HEK293 (cell line): ENCODE measurements around the gene C1orf122.

Experiments used
- CTCF ChIA-PET: fragments of 350-600 bp; formaldehyde crosslinking; extraction: SDS; loops from one replicate; lab custom pipeline; 2021; ENCODE audit warnings: antibody characterized with exemption; lab: Yijun Ruan, JAX
- POLR2A ChIA-PET: fragments of 300-600 bp; formaldehyde crosslinking; extraction: SDS; loops from one replicate; lab custom pipeline; 2020; ENCODE audit warnings: antibody characterized with exemption, inconsistent platforms; lab: Yijun Ruan, JAX
- H3K27ac ChIP-seq: fragments of 200-500 bp; sonication (Bioruptor generic); 2 replicates; pipeline ENCODE4 v1.5.1; 2014; ENCODE audit warnings: low read depth, low read length, control low read depth, inconsistent platforms; ENCODE audit errors: extremely low read depth
- H3K36me3 ChIP-seq, 2 experiments: fragments of 200-500 bp in 1 of 2; sonication (Bioruptor generic) in 1 of 2; 1 replicate in 1 of 2; 2 replicates in 1 of 2; pipeline ENCODE4 v1.5.1; 2014 to 2017; ENCODE audit warnings: inconsistent platforms in 2 of 2, low read length in 2 of 2; ENCODE audit not compliant: control insufficient read depth in 2 of 2, insufficient read depth in 1 of 2
- H3K4me1 ChIP-seq: fragments of 200-500 bp; sonication (Bioruptor generic); 2 replicates; pipeline ENCODE4 v1.5.1; 2014; ENCODE audit warnings: mild to moderate bottlenecking, low read length, inconsistent platforms; ENCODE audit not compliant: control insufficient read depth, insufficient read depth
- H3K4me3 ChIP-seq: 2 replicates; pipeline ENCODE4 v1.5.1; 2011; ENCODE audit warnings: low read depth, mild to moderate bottlenecking, control low read depth, low read length, moderate library complexity
- H3K9me3 ChIP-seq: fragments of 200-500 bp; sonication (Bioruptor generic); 2 replicates; pipeline ENCODE4 v1.5.1; 2014; ENCODE audit warnings: low read depth, low read length, inconsistent platforms; ENCODE audit not compliant: control insufficient read depth, insufficient read depth
- BCL11B ChIP-seq: fragments of 450-650 bp; formaldehyde crosslinking; IDR thresholded peaks from 2 replicates; pipeline ENCODE4 v1.5.1; 2016; ENCODE audit warnings: low read depth, missing biosample characterization, missing genetic modification characterization
- GLIS1 ChIP-seq: fragments of 450-650 bp; formaldehyde crosslinking; IDR thresholded peaks from 2 replicates; pipeline ENCODE4 v1.5.1; 2016; ENCODE audit warnings: missing biosample characterization, missing genetic modification characterization
- SP3 ChIP-seq: fragments of 450-650 bp; formaldehyde crosslinking; IDR thresholded peaks from 2 replicates; pipeline ENCODE4 v1.5.1; 2016; ENCODE audit warnings: missing biosample characterization, missing genetic modification characterization
- ZBTB20 ChIP-seq: fragments of 450-650 bp; formaldehyde crosslinking; IDR thresholded peaks from 2 replicates; pipeline ENCODE4 v1.5.1; 2016; ENCODE audit warnings: missing biosample characterization, missing genetic modification characterization
- ZBTB21 ChIP-seq: fragments of 450-650 bp; formaldehyde crosslinking; IDR thresholded peaks from 2 replicates; pipeline ENCODE4 v1.5.1; 2017; ENCODE audit warnings: missing biosample characterization, missing genetic modification characterization
- ZBTB26 ChIP-seq: fragments of 450-650 bp; formaldehyde crosslinking; optimal IDR thresholded peaks from 2 replicates; pipeline ENCODE3; 2016; ENCODE audit warnings: missing biosample characterization, mild to moderate bottlenecking, missing genetic modification characterization
- ZBTB48 ChIP-seq: fragments of 450-650 bp; formaldehyde crosslinking; IDR thresholded peaks from 2 replicates; pipeline ENCODE4 v1.5.1; 2016; ENCODE audit warnings: missing biosample characterization, missing genetic modification characterization
- ZFP37 ChIP-seq: fragments of 450-650 bp; formaldehyde crosslinking; IDR thresholded peaks from 2 replicates; pipeline ENCODE4 v1.5.1; 2016; ENCODE audit warnings: missing biosample characterization, missing genetic modification characterization
- ZFP41 ChIP-seq: fragments of 450-650 bp; formaldehyde crosslinking; IDR thresholded peaks from 2 replicates; pipeline ENCODE4 v1.5.1; 2016; ENCODE audit warnings: missing biosample characterization, missing genetic modification characterization, borderline replicate concordance
- ZIC2 ChIP-seq: fragments of 450-650 bp; formaldehyde crosslinking; IDR thresholded peaks from 2 replicates; pipeline ENCODE4 v1.5.1; 2016; ENCODE audit warnings: missing biosample characterization, missing genetic modification characterization
- ZNF112 ChIP-seq: fragments of 450-650 bp; formaldehyde crosslinking; IDR thresholded peaks from 2 replicates; pipeline ENCODE4 v1.5.0; 2017; ENCODE audit warnings: missing biosample characterization, missing genetic modification characterization
- ZNF155 ChIP-seq: fragments of 450-650 bp; formaldehyde crosslinking; IDR thresholded peaks from 2 replicates; pipeline ENCODE4 v1.5.1; 2016; ENCODE audit warnings: missing biosample characterization, missing genetic modification characterization
- ZNF18 ChIP-seq: fragments of 450-650 bp; formaldehyde crosslinking; IDR thresholded peaks from 2 replicates; pipeline ENCODE4 v1.5.1; 2016; ENCODE audit warnings: missing biosample characterization, missing genetic modification characterization
- ZNF2 ChIP-seq: fragments of 450-650 bp; formaldehyde crosslinking; IDR thresholded peaks from 2 replicates; pipeline ENCODE4 v1.5.1; 2016; ENCODE audit warnings: missing biosample characterization, missing genetic modification characterization
- ZNF211 ChIP-seq: fragments of 450-650 bp; formaldehyde crosslinking; IDR thresholded peaks from 2 replicates; pipeline ENCODE4 v1.5.1; 2016; ENCODE audit warnings: low read depth, missing biosample characterization, missing genetic modification characterization
- ZNF23 ChIP-seq: fragments of 450-650 bp; formaldehyde crosslinking; IDR thresholded peaks from 2 replicates; pipeline ENCODE4 v1.5.1; 2016; ENCODE audit warnings: missing biosample characterization, missing genetic modification characterization, borderline replicate concordance
- ZNF292 ChIP-seq: fragments of 450-650 bp; formaldehyde crosslinking; IDR thresholded peaks from 2 replicates; pipeline ENCODE4 v1.5.1; 2016; ENCODE audit warnings: low read depth, missing biosample characterization, missing genetic modification characterization, borderline replicate concordance
- ZNF341 ChIP-seq: fragments of 450-650 bp; formaldehyde crosslinking; IDR thresholded peaks from 2 replicates; pipeline ENCODE4; 2016; ENCODE audit warnings: low read depth, missing biosample characterization, missing genetic modification characterization
- ZNF354C ChIP-seq: fragments of 450-650 bp; formaldehyde crosslinking; IDR thresholded peaks from 2 replicates; pipeline ENCODE4 v1.5.1; 2016; ENCODE audit warnings: missing biosample characterization, missing genetic modification characterization, low read depth, borderline replicate concordance
- ZNF423 ChIP-seq: fragments of 450-650 bp; formaldehyde crosslinking; IDR thresholded peaks from 2 replicates; pipeline ENCODE4 v1.5.1; 2016; ENCODE audit warnings: missing biosample characterization, missing genetic modification characterization
- ZNF488 ChIP-seq: fragments of 450-650 bp; formaldehyde crosslinking; IDR thresholded peaks from 2 replicates; pipeline ENCODE4 v1.5.1; 2016; ENCODE audit warnings: missing biosample characterization, missing genetic modification characterization
- ZNF530 ChIP-seq: fragments of 450-650 bp; formaldehyde crosslinking; IDR thresholded peaks from 2 replicates; pipeline ENCODE4 v1.5.1; 2016; ENCODE audit warnings: low read depth, missing biosample characterization, missing genetic modification characterization
- ZNF571 ChIP-seq: fragments of 450-650 bp; formaldehyde crosslinking; IDR thresholded peaks from 2 replicates; pipeline ENCODE4 v1.5.0; 2017; ENCODE audit warnings: missing biosample characterization, missing genetic modification characterization
- ZNF639 ChIP-seq: fragments of 450-650 bp; formaldehyde crosslinking; IDR thresholded peaks from 2 replicates; pipeline ENCODE4 v1.5.1; 2016; ENCODE audit warnings: missing biosample characterization, missing genetic modification characterization
- ZNF843 ChIP-seq: fragments of 450-650 bp; formaldehyde crosslinking; IDR thresholded peaks from 2 replicates; pipeline ENCODE4 v1.5.1; 2016; ENCODE audit warnings: missing biosample characterization, missing genetic modification characterization
- TF ChIP-seq, protein P1 (sequence below): fragments of 450-650 bp; formaldehyde crosslinking; IDR thresholded peaks from 2 replicates; pipeline ENCODE4 v1.5.1; 2016; ENCODE audit warnings: missing biosample characterization, missing genetic modification characterization, borderline replicate concordance

Gene C1orf122

GRCh38 chr1:37840711-37841110 lies 33.1 kb downstream of the C1orf122 start:
- POLR2A ChIA-PET: interaction anchor here (1.0 kb wide), 1 partner anchor 18 kb away, joined by 4 read pairs; no protein-coding TSS in a partner anchor
- no peaks in the 10 kb centered on the region for H3K4me1 ChIP-seq
- no peak overlapping the region for H3K4me3 ChIP-seq
- TF ChIP-seq ZNF341 (tag by site-specific recombination) (no peak), ZNF292 (no peak), ZNF530 (tag by site-specific recombination) (no peak), ZNF843 (tag by site-specific recombination) (no peak), ZNF211 (no peak), ZNF488 (tag by site-specific recombination) (no peak), ZNF354C (tag by site-specific recombination) (no peak), ZNF112 (tag by site-specific recombination) (no peak), GLIS1 (tag by site-specific recombination) (no peak), ZNF155 (tag by site-specific recombination) (no peak), ZNF571 (no peak), ZNF2 (tag by site-specific recombination) (no peak), ZNF423 (tag by site-specific recombination) (no peak), ZNF18 (no peak), ZFP41 (tag by site-specific recombination) (no peak)
- TF ChIP-seq, protein P1, sequence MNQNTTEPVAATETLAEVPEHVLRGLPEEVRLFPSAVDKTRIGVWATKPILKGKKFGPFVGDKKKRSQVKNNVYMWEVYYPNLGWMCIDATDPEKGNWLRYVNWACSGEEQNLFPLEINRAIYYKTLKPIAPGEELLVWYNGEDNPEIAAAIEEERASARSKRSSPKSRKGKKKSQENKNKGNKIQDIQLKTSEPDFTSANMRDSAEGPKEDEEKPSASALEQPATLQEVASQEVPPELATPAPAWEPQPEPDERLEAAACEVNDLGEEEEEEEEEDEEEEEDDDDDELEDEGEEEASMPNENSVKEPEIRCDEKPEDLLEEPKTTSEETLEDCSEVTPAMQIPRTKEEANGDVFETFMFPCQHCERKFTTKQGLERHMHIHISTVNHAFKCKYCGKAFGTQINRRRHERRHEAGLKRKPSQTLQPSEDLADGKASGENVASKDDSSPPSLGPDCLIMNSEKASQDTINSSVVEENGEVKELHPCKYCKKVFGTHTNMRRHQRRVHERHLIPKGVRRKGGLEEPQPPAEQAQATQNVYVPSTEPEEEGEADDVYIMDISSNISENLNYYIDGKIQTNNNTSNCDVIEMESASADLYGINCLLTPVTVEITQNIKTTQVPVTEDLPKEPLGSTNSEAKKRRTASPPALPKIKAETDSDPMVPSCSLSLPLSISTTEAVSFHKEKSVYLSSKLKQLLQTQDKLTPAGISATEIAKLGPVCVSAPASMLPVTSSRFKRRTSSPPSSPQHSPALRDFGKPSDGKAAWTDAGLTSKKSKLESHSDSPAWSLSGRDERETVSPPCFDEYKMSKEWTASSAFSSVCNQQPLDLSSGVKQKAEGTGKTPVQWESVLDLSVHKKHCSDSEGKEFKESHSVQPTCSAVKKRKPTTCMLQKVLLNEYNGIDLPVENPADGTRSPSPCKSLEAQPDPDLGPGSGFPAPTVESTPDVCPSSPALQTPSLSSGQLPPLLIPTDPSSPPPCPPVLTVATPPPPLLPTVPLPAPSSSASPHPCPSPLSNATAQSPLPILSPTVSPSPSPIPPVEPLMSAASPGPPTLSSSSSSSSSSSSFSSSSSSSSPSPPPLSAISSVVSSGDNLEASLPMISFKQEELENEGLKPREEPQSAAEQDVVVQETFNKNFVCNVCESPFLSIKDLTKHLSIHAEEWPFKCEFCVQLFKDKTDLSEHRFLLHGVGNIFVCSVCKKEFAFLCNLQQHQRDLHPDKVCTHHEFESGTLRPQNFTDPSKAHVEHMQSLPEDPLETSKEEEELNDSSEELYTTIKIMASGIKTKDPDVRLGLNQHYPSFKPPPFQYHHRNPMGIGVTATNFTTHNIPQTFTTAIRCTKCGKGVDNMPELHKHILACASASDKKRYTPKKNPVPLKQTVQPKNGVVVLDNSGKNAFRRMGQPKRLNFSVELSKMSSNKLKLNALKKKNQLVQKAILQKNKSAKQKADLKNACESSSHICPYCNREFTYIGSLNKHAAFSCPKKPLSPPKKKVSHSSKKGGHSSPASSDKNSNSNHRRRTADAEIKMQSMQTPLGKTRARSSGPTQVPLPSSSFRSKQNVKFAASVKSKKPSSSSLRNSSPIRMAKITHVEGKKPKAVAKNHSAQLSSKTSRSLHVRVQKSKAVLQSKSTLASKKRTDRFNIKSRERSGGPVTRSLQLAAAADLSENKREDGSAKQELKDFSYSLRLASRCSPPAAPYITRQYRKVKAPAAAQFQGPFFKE: no peak
- TF ChIP-seq, all 188 proteins: peak for 0
- Histone ChIP-seq H3K27ac (no peak overlapping the region), H3K9me3 (no peaks in the 10 kb centered on the region), H3K36me3 (peaks cover 13 to 62% of the 10 kb centered on the region in 2 experiments)
- CTCF ChIA-PET: interaction anchor here (0.8 to 1.0 kb wide), 3 partner anchors 19 to 135 kb away, joined by 3 to 5 read pairs (median 5); partner anchors contain the start of gene MTF1

GRCh38 chr1:37841652-37842051 lies 34.1 kb downstream of the C1orf122 start:
- POLR2A ChIA-PET: interaction anchor here (1.3 to 1.8 kb wide), 2 partner anchors 18 to 34 kb away, joined by 4 to 7 read pairs; partner anchors contain the start of genes C1orf122, MTF1 and YRDC
- Histone ChIP-seq H3K4me3 (no peak overlapping the region), H3K4me1 (no peaks in the 10 kb centered on the region), H3K27ac (no peak overlapping the region), H3K36me3 (peaks cover 13 to 54% of the 10 kb centered on the region in 2 experiments), H3K9me3 (no peaks in the 10 kb centered on the region)
- CTCF ChIA-PET: interaction anchor here (1.7 kb wide), 1 partner anchor 30 kb away, joined by 7 read pairs; no protein-coding TSS in a partner anchor
- TF ChIP-seq ZBTB48 (tag by site-specific recombination) (no peak), SP3 (tag by site-specific recombination) (no peak), ZBTB20 (tag by site-specific recombination) (no peak), ZNF530 (tag by site-specific recombination) (no peak), ZBTB21 (tag by site-specific recombination) (no peak), ZNF639 (tag by site-specific recombination) (no peak), ZNF23 (no peak), ZBTB26 (no peak), BCL11B (tag by site-specific recombination) (no peak), ZNF843 (tag by site-specific recombination) (no peak), ZFP37 (tag by site-specific recombination) (no peak), ZIC2 (no peak)
